Measurements from ENCODE around the gene DOCK4. TPM values are rescaled to one million over a fixed set of nuclear protein-coding genes. Genes with fewer than 3 reads are reported as not detected.
A peak's percentile ranks its signal among the peaks of the same experiment; 100 is the strongest.

Gene DOCK4
- total RNA-seq, 1 donor from 2014 or later, result 100 TPM

DNA sequence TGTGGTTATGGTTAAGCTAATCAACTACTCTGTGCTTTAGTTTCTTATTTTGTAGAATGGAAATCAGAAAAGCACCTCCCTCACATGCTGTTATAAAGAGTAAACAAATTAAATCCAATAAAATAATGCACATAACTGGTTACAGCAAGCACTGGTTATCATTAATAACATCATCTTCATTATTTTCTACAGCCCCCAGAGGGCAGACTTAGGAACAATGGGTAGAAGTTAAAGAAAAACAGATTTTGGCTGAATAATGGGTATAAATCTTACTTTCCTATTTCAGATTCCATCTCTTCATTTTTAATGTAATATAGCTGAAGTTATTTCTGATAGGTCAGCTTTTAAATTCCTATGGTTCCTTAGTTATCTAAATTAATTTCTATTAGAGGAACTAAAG is 126.5 kb downstream of the DOCK4 start:
- Histone ChIP-seq H3K9me3 (no peaks in the 10 kb centered on the region), H3K36me3 (no peaks in the 10 kb centered on the region), H3K4me3 (no peak overlapping the region), H3K27ac (peak overlapping the region; percentile 75), H3K27me3 (no peaks in the 10 kb centered on the region), H3K4me1 (peaks cover 31% of the 10 kb centered on the region)
- intact Hi-C loops (cut with DNase I), result no loop called here
- DNase-seq (no peak), ATAC-seq (no peak)
- TF ChIP-seq, protein P1, sequence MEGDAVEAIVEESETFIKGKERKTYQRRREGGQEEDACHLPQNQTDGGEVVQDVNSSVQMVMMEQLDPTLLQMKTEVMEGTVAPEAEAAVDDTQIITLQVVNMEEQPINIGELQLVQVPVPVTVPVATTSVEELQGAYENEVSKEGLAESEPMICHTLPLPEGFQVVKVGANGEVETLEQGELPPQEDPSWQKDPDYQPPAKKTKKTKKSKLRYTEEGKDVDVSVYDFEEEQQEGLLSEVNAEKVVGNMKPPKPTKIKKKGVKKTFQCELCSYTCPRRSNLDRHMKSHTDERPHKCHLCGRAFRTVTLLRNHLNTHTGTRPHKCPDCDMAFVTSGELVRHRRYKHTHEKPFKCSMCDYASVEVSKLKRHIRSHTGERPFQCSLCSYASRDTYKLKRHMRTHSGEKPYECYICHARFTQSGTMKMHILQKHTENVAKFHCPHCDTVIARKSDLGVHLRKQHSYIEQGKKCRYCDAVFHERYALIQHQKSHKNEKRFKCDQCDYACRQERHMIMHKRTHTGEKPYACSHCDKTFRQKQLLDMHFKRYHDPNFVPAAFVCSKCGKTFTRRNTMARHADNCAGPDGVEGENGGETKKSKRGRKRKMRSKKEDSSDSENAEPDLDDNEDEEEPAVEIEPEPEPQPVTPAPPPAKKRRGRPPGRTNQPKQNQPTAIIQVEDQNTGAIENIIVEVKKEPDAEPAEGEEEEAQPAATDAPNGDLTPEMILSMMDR (IDR thresholded peaks at IDR 0.05), result peak; percentile 27

DNA sequence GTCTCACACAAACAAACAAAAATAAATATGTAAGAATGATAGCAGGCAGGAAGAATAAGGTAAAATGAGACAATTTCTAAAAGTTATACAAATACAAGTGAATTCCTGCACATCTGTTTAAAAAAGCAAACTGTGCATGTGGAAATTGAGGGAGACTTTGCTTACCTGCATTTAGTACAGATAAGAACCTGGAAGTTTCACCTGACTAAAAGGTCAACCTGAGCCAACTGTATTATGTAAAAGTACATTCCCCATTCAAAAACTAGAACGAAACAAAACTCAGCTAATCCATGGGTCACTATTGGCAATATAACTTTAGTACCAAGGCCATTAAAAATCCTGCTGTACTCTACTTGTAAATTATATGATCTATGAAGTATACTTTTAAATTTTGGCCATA is 127.1 kb downstream of the DOCK4 start:
- peak overlapping the region; percentile 19 for H3K27ac ChIP-seq
- H3K4me1 ChIP-seq, result peaks cover 30% of the 10 kb centered on the region
- no peaks in the 10 kb centered on the region for H3K36me3 ChIP-seq
- H3K9me3 ChIP-seq, result no peaks in the 10 kb centered on the region
- no peak for DNase-seq
- H3K4me3 ChIP-seq, result no peak overlapping the region
- H3K27me3 ChIP-seq, result no peaks in the 10 kb centered on the region
- TF ChIP-seq, protein P1 (IDR thresholded peaks at IDR 0.05), result no peak
- intact Hi-C loops (cut with DNase I), result no loop called here
- ATAC-seq, result no peak

DNA sequence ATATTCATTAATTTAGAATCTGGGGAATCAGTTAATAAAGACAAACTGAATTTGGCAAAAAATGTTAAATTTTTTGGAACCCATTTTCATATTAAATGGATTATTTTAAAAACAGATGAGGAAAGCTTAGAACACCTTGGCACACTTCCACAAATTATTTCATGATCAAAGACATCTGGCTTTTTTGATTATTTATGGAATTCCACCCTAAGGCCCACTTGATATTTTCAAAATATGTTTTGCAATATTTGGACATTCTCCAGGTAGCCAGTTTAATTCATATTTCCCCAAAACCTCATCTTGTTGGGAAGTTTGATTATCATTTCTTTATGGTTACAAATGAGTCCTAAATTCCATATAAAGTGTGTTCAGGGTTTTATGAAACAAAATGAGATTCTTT is 129.9 kb downstream of the DOCK4 start:
- Histone ChIP-seq H3K4me3 (no peak overlapping the region), H3K27me3 (no peaks in the 10 kb centered on the region), H3K36me3 (no peaks in the 10 kb centered on the region), H3K27ac (no peak overlapping the region), H3K4me1 (peaks cover 16% of the 10 kb centered on the region), H3K9me3 (no peaks in the 10 kb centered on the region)
- TF ChIP-seq, protein P1 (IDR thresholded peaks at IDR 0.05), result no peak
- DNase-seq (no peak), ATAC-seq (no peak)
- intact Hi-C loops (cut with DNase I), result no loop called here

DNA sequence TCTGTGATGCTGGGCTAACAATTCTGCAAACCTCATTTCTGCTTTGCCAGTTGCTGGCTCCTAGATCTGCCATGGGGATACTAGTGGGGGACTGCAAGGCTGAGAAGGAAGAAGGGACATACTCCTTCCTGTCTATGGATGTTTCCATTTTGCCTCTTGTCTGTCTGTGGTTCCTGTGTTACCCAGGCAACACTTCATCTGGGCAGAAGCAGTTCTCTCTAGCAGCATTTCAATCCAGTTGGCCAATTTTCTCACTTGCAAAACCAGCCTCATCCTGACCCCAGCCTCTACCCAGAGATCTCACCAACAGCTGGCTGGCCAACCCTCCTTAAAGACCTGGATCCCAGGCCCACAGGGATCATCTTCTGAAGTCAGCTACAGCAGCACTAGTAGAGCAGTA is 131.7 kb downstream of the DOCK4 start:
- Histone ChIP-seq H3K27me3 (no peaks in the 10 kb centered on the region), H3K9me3 (no peaks in the 10 kb centered on the region), H3K27ac (no peak overlapping the region), H3K4me1 (peaks cover 4% of the 10 kb centered on the region), H3K4me3 (no peak overlapping the region), H3K36me3 (no peaks in the 10 kb centered on the region)
- ATAC-seq, result no peak
- intact Hi-C loops (cut with DNase I), result no loop called here
- TF ChIP-seq, protein P1 (IDR thresholded peaks at IDR 0.05), result no peak
- DNase-seq, result no peak

DNA sequence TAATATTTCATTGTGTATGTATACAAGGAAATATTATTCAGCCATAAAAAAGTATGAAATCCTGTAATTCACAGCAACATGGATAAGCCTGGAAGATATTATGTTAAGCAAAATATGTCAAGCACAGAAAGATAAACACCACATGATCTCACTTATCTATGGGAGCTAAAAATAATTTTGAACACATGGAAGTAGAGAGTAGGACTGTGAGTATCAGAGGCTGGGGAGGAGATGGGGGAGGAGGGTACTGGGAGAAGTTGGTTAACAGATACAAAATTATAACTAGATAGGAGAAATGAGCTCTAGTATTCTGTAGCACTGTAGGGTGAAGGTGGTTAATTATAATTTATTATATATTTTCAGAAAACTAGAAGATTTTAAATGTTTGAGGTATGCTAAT is 132.7 kb downstream of the DOCK4 start:
- DNase-seq (no peak), ATAC-seq (no peak)
- Histone ChIP-seq H3K27me3 (no peaks in the 10 kb centered on the region), H3K27ac (no peak overlapping the region), H3K4me3 (no peak overlapping the region), H3K9me3 (no peaks in the 10 kb centered on the region), H3K36me3 (no peaks in the 10 kb centered on the region), H3K4me1 (peaks cover 4% of the 10 kb centered on the region)
- intact Hi-C loops (cut with DNase I), result no loop called here
- TF ChIP-seq, protein P1 (IDR thresholded peaks at IDR 0.05), result no peak

DNA sequence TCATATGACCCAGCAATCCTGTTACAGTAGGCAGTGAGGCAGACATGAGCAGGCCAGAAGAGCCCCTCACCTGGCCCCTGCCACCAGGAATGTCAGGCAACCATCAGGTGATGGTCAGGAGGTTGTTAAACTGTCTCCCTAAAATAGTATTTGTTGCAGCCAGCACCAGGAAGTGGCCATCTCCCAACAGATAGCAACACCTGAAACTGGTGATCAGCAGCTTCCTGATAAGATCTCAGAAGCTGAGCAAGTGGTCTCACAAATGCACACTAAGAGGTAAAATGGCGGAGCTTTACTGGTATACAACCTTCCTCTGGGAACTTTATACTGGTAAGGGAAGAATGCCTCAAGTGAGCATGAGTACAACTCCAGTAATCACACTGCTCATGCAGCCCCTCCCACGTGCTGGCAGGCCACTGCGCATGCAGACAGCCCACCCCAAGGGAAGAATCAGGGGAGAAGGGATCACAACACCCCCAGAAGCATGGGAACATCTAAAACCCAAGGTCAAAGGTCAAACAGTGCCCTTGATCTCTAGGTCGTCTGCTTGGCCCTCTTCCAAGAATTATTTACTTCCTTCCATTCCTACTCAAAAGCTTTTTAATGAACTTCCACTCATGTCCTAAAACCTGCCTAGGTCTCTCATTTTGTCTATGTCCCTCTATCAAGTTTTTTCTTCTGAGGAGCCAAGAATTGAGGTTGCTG is 133.5 kb downstream of the DOCK4 start:
- Histone ChIP-seq H3K27ac (no peak overlapping the region), H3K4me1 (peaks cover 4% of the 10 kb centered on the region), H3K4me3 (no peak overlapping the region), H3K27me3 (no peaks in the 10 kb centered on the region), H3K36me3 (no peaks in the 10 kb centered on the region), H3K9me3 (no peaks in the 10 kb centered on the region)
- no peak for ATAC-seq
- no peak for DNase-seq
- intact Hi-C loops (cut with DNase I), result no loop called here
- TF ChIP-seq, protein P1 (IDR thresholded peaks at IDR 0.05), result no peak

Measured in upper lobe of right lung (tissue), 1 donor.